Hindlimb muscle (tissue), 1 donor: ENCODE data around the gene GP5. TPM values are rescaled to one million over a fixed set of nuclear protein-coding genes. Genes with fewer than 3 reads are reported as not detected.

Experiments used
- DNase-seq: peaks from one replicate; pipeline ENCODE4 v3.0.0-alpha.2; 2013
- polyA plus RNA-seq: library from polyadenylated mRNA; unstranded; fragments of 120-200 nt; gene quantifications from one replicate; pipeline ENCODE4 v1.2.1, GENCODE V29; 2013; ENCODE audit not compliant: insufficient read length

The GP5 gene
- polyA plus RNA-seq, 1 donor: 0.18 TPM

GRCh38 chr3:194346621-194347020 is 52.4 kb downstream of the GP5 start:
- no peak for DNase-seq

GRCh38 chr3:194346035-194346434 is 53.0 kb downstream of the GP5 start:
- DNase-seq: no peak

Other genes with a start within 250 kb of the GP5 start
- gene CPN2, start 47.9 kb downstream of the GP5 start, polyA plus RNA-seq: 0.09 TPM
- gene LRRC15, start 29.5 kb downstream of the GP5 start, polyA plus RNA-seq: 0.10 TPM
- gene ATP13A3, start 87.7 kb upstream of the GP5 start, polyA plus RNA-seq: 24.4 TPM
- gene TMEM44, start 234.2 kb upstream of the GP5 start, polyA plus RNA-seq: 25.8 TPM